Left lung (tissue), 10 donors: Measurements from ENCODE around the gene SPHK2. TPM values are rescaled to one million over a fixed set of nuclear protein-coding genes. Genes with fewer than 3 reads are reported as not detected.
"Not testable (repeated sequence)": the region's sequence is repeated elsewhere in the genome, so short reads cannot be mapped to it uniquely, and the experiment has no call there.

ENCODE experiments used
- ATAC-seq: fragments of 200-7000 bp; cut with Tn5 transposase; one replicate; pipeline ENCODE4 v1.9.1; 2020; ENCODE audit warnings: moderate library complexity
- DNase-seq, 4 donors: peaks; one replicate each; pipeline ENCODE4 v3.0.0-alpha.2; 2013 to 2020
- H3K27ac ChIP-seq, 2 donors: fragments of 200-600 bp; sonication (generic) in 1 of 2; one replicate each; pipeline versions ENCODE4 v1.5.0 to v1.8.0; 2020 to 2021
- H3K27me3 ChIP-seq, 2 donors: fragments of 200-600 bp; sonication (generic) in 1 of 2; one replicate each; pipeline versions ENCODE4 v1.5.0 to v1.8.0; 2020 to 2021
- H3K36me3 ChIP-seq, 2 donors: fragments of 200-600 bp; sonication (generic) in 1 of 2; one replicate each; pipeline versions ENCODE4 v1.5.0 to v1.8.0; 2020 to 2021
- H3K4me1 ChIP-seq, 2 donors: fragments of 200-600 bp; one replicate each; pipeline ENCODE4 v1.8.0; 2021
- H3K4me3 ChIP-seq, 2 donors: fragments of 200-600 bp; sonication (generic) in 1 of 2; one replicate each; pipeline versions ENCODE4 v1.5.0 to v1.8.0; 2020 to 2021; ENCODE audit warnings: mild to moderate bottlenecking in 1 of 2
- H3K9me3 ChIP-seq, 2 donors: fragments of 200-600 bp; sonication (generic) in 1 of 2; one replicate each; pipeline versions ENCODE4 v1.5.0 to v1.8.0; 2020 to 2021
- intact Hi-C, 2 donors: fragments of 100-400 bp; cut with DNase I; formaldehyde crosslinking; loops; one replicate each; pipeline versions ENCODE4 v1.11.2 to v1.14.2; 2022
- polyA plus RNA-seq, 6 donors: library from polyadenylated mRNA; unstranded; fragments of 120-200 nt; gene quantifications; one replicate each; pipeline ENCODE4 v1.2.1, GENCODE V29; 2013; ENCODE audit not compliant: insufficient read length in 6 of 6
- total RNA-seq, 2 donors: library from RNA; stranded (reverse); fragmentation: NEBNext Ultra II Directional; extraction: Animal tissue kit (Norgen Biotek cat#: 25700); gene quantifications; one replicate each; pipeline ENCODE4 v1.2.1, GENCODE V29; 2021
- TF ChIP-seq, protein P1 (sequence below), 2 donors: fragments of 200-600 bp; sonication (generic) in 1 of 2; IDR thresholded peaks; one replicate each; pipeline versions ENCODE4 v1.5.0 to v1.8.0; 2021; ENCODE audit warnings: antibody characterized with exemption in 2 of 2
- donor health status: DM: no; HTN: yes; CAD: no.
- donor health status: DM: no; HTN: no; CAD: no.

The SPHK2 gene
- total and polyA plus RNA-seq, 8 donors: 10.2 to 27.5 (median 14.9) TPM

DNA sequence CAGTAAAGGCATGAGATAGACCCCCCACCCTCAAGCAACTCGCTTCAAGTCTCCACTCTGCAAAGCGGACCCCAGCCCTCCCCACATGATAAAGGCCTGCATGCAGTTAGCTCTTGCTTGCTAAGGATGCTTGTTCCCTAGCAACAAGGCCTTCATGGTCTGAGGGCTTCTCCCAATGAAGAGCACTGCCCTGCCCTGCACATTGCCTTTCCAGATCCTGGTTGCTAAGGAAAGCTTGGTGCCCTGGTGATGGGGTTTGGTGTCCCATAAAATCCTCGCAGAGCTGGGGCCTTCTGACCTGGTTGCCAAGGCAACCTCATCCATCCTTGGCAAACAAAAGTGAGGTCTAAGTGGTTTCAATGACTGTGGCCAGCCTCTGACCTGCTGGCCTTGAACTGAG lies 11.9 kb downstream of the SPHK2 start:
- TF ChIP-seq, protein P1, sequence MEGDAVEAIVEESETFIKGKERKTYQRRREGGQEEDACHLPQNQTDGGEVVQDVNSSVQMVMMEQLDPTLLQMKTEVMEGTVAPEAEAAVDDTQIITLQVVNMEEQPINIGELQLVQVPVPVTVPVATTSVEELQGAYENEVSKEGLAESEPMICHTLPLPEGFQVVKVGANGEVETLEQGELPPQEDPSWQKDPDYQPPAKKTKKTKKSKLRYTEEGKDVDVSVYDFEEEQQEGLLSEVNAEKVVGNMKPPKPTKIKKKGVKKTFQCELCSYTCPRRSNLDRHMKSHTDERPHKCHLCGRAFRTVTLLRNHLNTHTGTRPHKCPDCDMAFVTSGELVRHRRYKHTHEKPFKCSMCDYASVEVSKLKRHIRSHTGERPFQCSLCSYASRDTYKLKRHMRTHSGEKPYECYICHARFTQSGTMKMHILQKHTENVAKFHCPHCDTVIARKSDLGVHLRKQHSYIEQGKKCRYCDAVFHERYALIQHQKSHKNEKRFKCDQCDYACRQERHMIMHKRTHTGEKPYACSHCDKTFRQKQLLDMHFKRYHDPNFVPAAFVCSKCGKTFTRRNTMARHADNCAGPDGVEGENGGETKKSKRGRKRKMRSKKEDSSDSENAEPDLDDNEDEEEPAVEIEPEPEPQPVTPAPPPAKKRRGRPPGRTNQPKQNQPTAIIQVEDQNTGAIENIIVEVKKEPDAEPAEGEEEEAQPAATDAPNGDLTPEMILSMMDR (IDR thresholded peaks at IDR 0.05): no peak
- Histone ChIP-seq H3K4me1 (peaks cover 26 to 66% of the 10 kb centered on the region in 2 donors), H3K27me3 (no peaks in the 10 kb centered on the region), H3K36me3 (peaks cover 0 to 36% of the 10 kb centered on the region in 2 donors), H3K4me3 (no peak overlapping the region), H3K9me3 (no peaks in the 10 kb centered on the region), H3K27ac (peak overlapping the region; percentile 62 to 94)
- intact Hi-C loops: no loop called here
- ATAC-seq (no peak), DNase-seq (no peak)

DNA sequence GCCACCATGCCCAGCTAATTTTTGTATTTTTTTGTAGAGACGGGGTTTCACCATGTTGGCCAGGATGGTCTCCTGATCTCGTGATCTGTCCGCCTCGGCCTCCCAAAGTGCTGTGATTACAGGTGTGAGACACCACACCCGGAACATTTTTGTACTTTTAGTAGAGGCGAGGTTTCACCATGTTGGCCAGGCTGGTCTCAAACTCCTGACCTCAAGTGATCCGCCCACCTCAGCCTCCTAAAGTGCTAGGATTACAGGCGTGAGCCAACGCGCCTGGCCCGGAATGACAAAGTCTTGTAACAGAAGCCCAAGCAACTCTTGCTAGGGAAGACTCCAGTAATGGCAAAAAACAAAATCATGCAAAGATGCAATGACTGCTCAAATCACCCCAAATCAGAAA lies 13.0 kb downstream of the SPHK2 start:
- intact Hi-C loops, H3K4me3 ChIP-seq: not testable (repeated sequence)

DNA sequence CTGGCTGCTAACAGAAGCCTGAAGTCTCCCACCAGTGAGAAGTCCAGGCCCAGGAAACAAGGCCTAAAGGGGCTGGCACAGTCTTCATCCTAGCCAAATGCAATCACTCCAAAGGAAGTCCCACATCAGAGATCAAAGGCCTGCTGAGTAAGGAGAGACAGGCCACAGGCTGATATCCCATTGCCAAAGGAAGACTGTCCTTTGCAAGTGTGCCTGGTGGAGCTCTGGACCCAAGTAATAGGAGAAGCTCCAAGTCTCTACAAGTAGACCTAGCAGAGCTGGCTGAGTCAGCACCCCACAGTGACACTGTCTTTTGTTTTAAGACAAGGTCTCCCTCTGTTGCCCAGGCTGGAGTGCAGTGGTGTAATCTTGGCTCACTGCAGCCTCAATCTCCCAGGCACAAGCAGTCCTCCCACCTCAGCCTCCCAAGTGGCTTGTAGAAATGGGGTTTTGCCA lies 13.4 kb downstream of the SPHK2 start:
- Histone ChIP-seq H3K27ac (peak overlapping the region in 1 of 2 donors; percentile 94), H3K9me3 (no peaks in the 10 kb centered on the region), H3K36me3 (peaks cover 0 to 24% of the 10 kb centered on the region in 2 donors), H3K27me3 (no peaks in the 10 kb centered on the region), H3K4me1 (peaks cover 26 to 75% of the 10 kb centered on the region in 2 donors), H3K4me3 (no peak overlapping the region)
- intact Hi-C loops: no loop called here
- TF ChIP-seq, protein P1 (IDR thresholded peaks at IDR 0.05): no peak
- DNase-seq (no peak), ATAC-seq (no peak)

More for the DNA sequence above, 13.0 kb downstream of the SPHK2 start:
- peaks cover 26 to 75% of the 10 kb centered on the region in 2 donors for H3K4me1 ChIP-seq
- not testable (repeated sequence) for H3K27me3 ChIP-seq, ATAC-seq, H3K9me3 ChIP-seq, DNase-seq
- H3K27ac ChIP-seq: peak overlapping the region; percentile 2 to 94
- peaks cover 0 to 25% of the 10 kb centered on the region in 2 donors for H3K36me3 ChIP-seq

DNA sequence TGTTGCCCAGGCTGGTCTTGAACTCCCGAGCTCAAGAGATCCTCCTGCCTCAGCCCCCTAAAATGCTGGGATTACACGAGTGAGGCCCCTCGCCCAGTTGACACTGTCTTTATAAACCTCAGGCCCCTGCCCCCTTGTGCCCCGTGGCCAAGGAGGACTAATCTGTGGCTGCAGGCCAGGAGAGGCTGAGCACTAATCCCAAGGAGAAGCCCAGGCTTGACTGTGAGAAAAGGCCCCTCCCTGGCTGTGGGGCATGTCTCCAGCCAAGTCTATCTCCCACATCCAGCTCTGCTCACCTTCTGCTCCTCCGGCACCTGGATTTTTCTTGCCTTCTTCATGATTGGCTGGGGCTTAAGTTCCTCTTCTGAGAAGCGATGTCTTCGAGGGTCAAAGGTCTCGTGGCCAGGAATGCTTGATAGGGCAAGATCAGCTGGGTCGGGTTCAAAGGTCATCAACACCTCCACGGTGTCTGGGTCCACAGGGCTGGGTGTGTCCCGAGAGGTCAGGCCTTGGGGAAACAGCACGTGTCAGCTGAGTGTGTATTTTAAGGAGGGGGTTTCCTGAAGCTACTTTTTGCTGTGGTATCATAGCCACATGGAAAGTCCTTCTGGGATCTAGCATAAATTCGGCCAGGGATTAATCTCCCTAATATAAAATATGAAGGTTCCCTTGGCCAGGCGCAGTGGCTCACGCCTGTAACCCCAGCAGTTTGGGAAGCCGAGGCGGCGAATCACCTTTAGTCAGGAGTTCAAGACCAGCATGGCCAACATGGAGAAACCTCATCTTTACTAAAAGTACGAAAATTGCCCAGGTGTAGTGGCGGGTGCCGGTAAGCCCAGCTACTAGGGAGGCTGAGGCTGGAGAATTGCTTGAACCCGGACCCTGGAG lies 14.1 kb downstream of the SPHK2 start:
- peak overlapping the region in 1 of 2 donors; percentile 64 for H3K4me3 ChIP-seq
- ATAC-seq (no peak), DNase-seq (no peak)
- H3K36me3 ChIP-seq: peaks cover 0 to 18% of the 10 kb centered on the region in 2 donors
- peaks cover 26 to 77% of the 10 kb centered on the region in 2 donors for H3K4me1 ChIP-seq
- H3K27ac ChIP-seq: peak overlapping the region; percentile 91 to 94
- TF ChIP-seq, protein P1 (IDR thresholded peaks at IDR 0.05): no peak
- intact Hi-C loops: no loop called here
- H3K9me3 ChIP-seq: no peaks in the 10 kb centered on the region
- H3K27me3 ChIP-seq: no peaks in the 10 kb centered on the region

DNA sequence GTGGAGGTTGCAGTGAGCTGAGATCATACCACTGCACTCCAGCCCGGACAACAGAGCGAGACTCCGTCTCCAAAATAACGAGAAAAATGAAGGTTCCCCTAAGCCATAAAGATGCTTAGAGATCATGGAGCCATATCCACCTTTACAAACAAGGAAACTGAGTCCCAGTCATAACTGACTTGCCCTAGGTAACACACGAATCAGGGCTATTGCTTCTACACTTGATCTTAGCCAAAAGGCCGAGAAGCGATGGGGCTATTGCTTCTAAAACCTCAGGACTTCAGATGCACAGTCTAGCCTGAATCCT lies 14.7 kb downstream of the SPHK2 start:
- H3K4me3 ChIP-seq: peak overlapping the region in 1 of 2 donors; percentile 64
- intact Hi-C loops: no loop called here
- TF ChIP-seq, protein P1 (IDR thresholded peaks at IDR 0.05): no peak
- peaks cover 26 to 83% of the 10 kb centered on the region in 2 donors for H3K4me1 ChIP-seq
- H3K36me3 ChIP-seq: peaks cover 0 to 14% of the 10 kb centered on the region in 2 donors
- H3K27ac ChIP-seq: peak overlapping the region; percentile 91 to 94
- ATAC-seq (no peak), DNase-seq (no peak)
- H3K9me3 ChIP-seq: no peaks in the 10 kb centered on the region
- H3K27me3 ChIP-seq: no peaks in the 10 kb centered on the region
